ENCODE measurements around the gene GIPC3. TPM values are rescaled to one million over a fixed set of nuclear protein-coding genes. Genes with fewer than 3 reads are reported as not detected.

Gene GIPC3
- 1.1 and 1.3 TPM in 2 replicates for total RNA-seq

GRCh38 chr19:3585301-3586126 lies at the start of gene GIPC3:
GIPC3 (plus strand) TSS chr19:3585478; CDS start chr19:3585598, 120 bp downstream.

GRCh38 chr19:3538965-3539755 lies 46.1 kb upstream of the GIPC3 start, which contains the start of gene TEKTIP1:
TEKTIP1 (plus strand) TSS chr19:3539174; CDS start chr19:3539178, 4 bp downstream.

GRCh38 chr19:3557461-3558248 lies 27.6 kb upstream of the GIPC3 start, which contains the start of gene MFSD12:
MFSD12 (minus strand) TSS chr19:3557586; CDS start chr19:3557403, 183 bp downstream.

GRCh38 chr19:3572855-3573161 lies 12.5 kb upstream of the GIPC3 start, which contains the start of gene HMG20B:
HMG20B (plus strand) TSS chr19:3572944; CDS start chr19:3573310, 366 bp downstream.

GRCh38 chr19:3606690-3607289 lies 21.5 kb downstream of the GIPC3 start, which contains the start of gene TBXA2R:
TBXA2R (minus strand) TSS chr19:3606875; CDS start chr19:3600634, 6,241 bp downstream.

GRCh38 chr19:3626473-3627350 lies 41.4 kb downstream of the GIPC3 start, which contains the start of gene CACTIN:
CACTIN (minus strand) TSS chr19:3626790; CDS start chr19:3626762, 28 bp downstream.

Small RNA genes lying within 50 kb of the gene (small RNA-seq; reads per million reads assigned to genes)
- not detected for gene AC005786.1

Other genes with a start within 250 kb of the GIPC3 start
- 61.7 and 63.0 TPM in 2 replicates for gene NFIC, start 218.9 kb upstream of the GIPC3 start, total RNA-seq
- gene SMIM24, start 105.0 kb upstream of the GIPC3 start, total RNA-seq: 0.33 TPM in 1 of 2 replicates, not detected in the other
- not detected in 2 replicates for gene SMIM44, start 102.0 kb upstream of the GIPC3 start, total RNA-seq
- 11.8 TPM in 2 replicates for gene DOHH, start 84.8 kb upstream of the GIPC3 start, total RNA-seq
- gene FZR1, start 79.2 kb upstream of the GIPC3 start, total RNA-seq: 44.6 and 55.2 TPM in 2 replicates
- not detected in 2 replicates for gene TEKTIP1, start 46.3 kb upstream of the GIPC3 start, total RNA-seq
- 78.8 and 124 TPM in 2 replicates for gene MFSD12, start 27.9 kb upstream of the GIPC3 start, total RNA-seq
- gene HMG20B, start 12.5 kb upstream of the GIPC3 start, total RNA-seq: 83.5 and 111 TPM in 2 replicates
- 1.7 and 2.0 TPM in 2 replicates for gene TBXA2R, start 21.4 kb downstream of the GIPC3 start, total RNA-seq
- gene CACTIN, start 41.3 kb downstream of the GIPC3 start, total RNA-seq: 27.0 and 33.6 TPM in 2 replicates
- gene PIP5K1C, start 115.0 kb downstream of the GIPC3 start, total RNA-seq: 43.6 and 54.5 TPM in 2 replicates
- not detected in 2 replicates for gene TJP3, start 122.9 kb downstream of the GIPC3 start, total RNA-seq
- 26.6 and 29.4 TPM in 2 replicates for gene APBA3, start 176.2 kb downstream of the GIPC3 start, total RNA-seq
- 50.1 and 51.0 TPM in 2 replicates for gene MRPL54, start 177.2 kb downstream of the GIPC3 start, total RNA-seq
- not detected in 2 replicates for gene RAX2, start 186.8 kb downstream of the GIPC3 start, total RNA-seq
- 0.29 TPM in 1 of 2 replicates, not detected in the other for gene MATK, start 200.9 kb downstream of the GIPC3 start, total RNA-seq